ENCODE data around the gene DYNLRB2. TPM values are rescaled to one million over a fixed set of nuclear protein-coding genes. Genes with fewer than 3 reads are reported as not detected.

DYNLRB2 gene
- total and polyA plus RNA-seq, 9 of the 15 experiments (the other 6 are each of a cell fraction or from before 2014, with no cell fraction given), result not detected

GRCh38 chr16:80500961-80501525 lies 39.8 kb upstream of the DYNLRB2 start:
- H2AFZ ChIP-seq (ENCODE audit: low read depth, low read length), result no peak overlapping the region
- no TSS peak for BruUV-seq (replicated peaks)
- no peaks in the 10 kb centered on the region for H3K27me3 ChIP-seq (ENCODE audit: control insufficient read depth in 2 of 2, insufficient read depth in 2 of 2, low read length in 2 of 2)
- H3K4me2 ChIP-seq (ENCODE audit: insufficient read depth, low read length), result no peak overlapping the region
- intact Hi-C loops (cut with micrococcal nuclease), result no loop called here
- no peaks in the 10 kb centered on the region for H3K9me1 ChIP-seq (ENCODE audit: control insufficient read depth, insufficient read depth, low read length)
- in situ Hi-C loops (cut with MboI), result no loop called here
- POLR2A ChIA-PET, result no interaction called here
- no peak overlapping the region for H3K27ac ChIP-seq (ENCODE audit: extremely low read depth, low read depth, low read length)
- H4K20me1 ChIP-seq (replicated peaks; ENCODE audit: control insufficient read depth, insufficient read depth, low read length), result no peaks in the 10 kb centered on the region; the same call in 1 of the 2 replicates
- no peaks in the 10 kb centered on the region for H3K79me2 ChIP-seq (ENCODE audit: control insufficient read depth, insufficient read depth, low read length)
- no peak for ATAC-seq
- no peaks in the 10 kb centered on the region for H3K4me1 ChIP-seq (replicated peaks in 1 of 2; ENCODE audit: control insufficient read depth in 2 of 2, insufficient read depth in 2 of 2, low read length in 2 of 2)
- no peaks in the 10 kb centered on the region for H3K36me3 ChIP-seq (ENCODE audit: control insufficient read depth, insufficient read depth, low read length)
- no peak overlapping the region for H3K9ac ChIP-seq (ENCODE audit: insufficient read depth in 1 of 2, low read depth in 2 of 2, low read length in 2 of 2)
- FAIRE-seq, result no peak
- no peaks in the 10 kb centered on the region for H3K9me3 ChIP-seq (replicated peaks; ENCODE audit: control insufficient read depth, insufficient read depth, low read depth, low read length)
- CTCF ChIA-PET (ENCODE audit: low intra/inter-chr PET ratio), result no interaction called here
- WGBS (ENCODE audit: insufficient coverage, low coverage, missing lambda C conversion rate), result 0% methylated on average over 3 of the region's 3 CpGs
- H3K4me3 ChIP-seq, result no peak overlapping the region
- DNase-seq (ENCODE audit: extremely low read depth in 1 of 4, low spot score in 3 of 4), result no peak
- TF ChIP-seq ZBTB1 (CRISPR knock-in tag; IDR thresholded peaks at IDR 0.05; ENCODE audit: borderline replicate concordance, low read depth) (no peak), PRMT5 (CRISPR knock-in tag; IDR thresholded peaks at IDR 0.05) (no peak), NFRKB (IDR thresholded peaks at IDR 0.05; ENCODE audit: low read depth) (no peak), MCM3 (IDR thresholded peaks at IDR 0.05) (no peak), BCLAF1 (IDR thresholded peaks at IDR 0.05; ENCODE audit: borderline replicate concordance in 1 of 2, control insufficient read depth in 1 of 2, low read depth in 2 of 2, low read length in 1 of 2) (no peak), FOXP4 (CRISPR knock-in tag; IDR thresholded peaks at IDR 0.05; ENCODE audit: borderline replicate concordance) (no peak), ZNF592 (IDR thresholded peaks at IDR 0.05) (no peak), HNRNPLL (IDR thresholded peaks at IDR 0.05; ENCODE audit: low read depth, low read length, poor library complexity, severe bottlenecking) (no peak), ZBTB43 (CRISPR knock-in tag; IDR thresholded peaks at IDR 0.05) (no peak)
